ENCODE measurements around the gene SPOCK1. TPM values are rescaled to one million over a fixed set of nuclear protein-coding genes. Genes with fewer than 3 reads are reported as not detected.

Gene SPOCK1
- total RNA-seq, 1 donor from 2014 or later, result 6.8 TPM

- Histone ChIP-seq H3K27me3 (ENCODE audit: control insufficient read depth, insufficient read depth, low read length) (no peaks in the 10 kb centered on the region), H3K36me3 (ENCODE audit: control insufficient read depth, insufficient read depth, low read length) (no peaks in the 10 kb centered on the region), H3K4me3 (ENCODE audit: low read depth, low read length) (no peak overlapping the region)
- TF ChIP-seq CTCF (IDR thresholded peaks at IDR 0.05; ENCODE audit: insufficient read depth, low read length, severe bottlenecking), result no peak
- DNase-seq (ENCODE audit: low read depth) (no peak), FAIRE-seq (no peak)
These were observed 386.0 kb downstream of the SPOCK1 start for GRCh38 chr5:137113161-137113560.

- TF ChIP-seq CTCF (IDR thresholded peaks at IDR 0.05; ENCODE audit: insufficient read depth, low read length, severe bottlenecking), result no peak
- no peaks in the 10 kb centered on the region for H3K27me3 ChIP-seq (ENCODE audit: control insufficient read depth, insufficient read depth, low read length)
- DNase-seq (ENCODE audit: low read depth), result no peak
- no peaks in the 10 kb centered on the region for H3K36me3 ChIP-seq (ENCODE audit: control insufficient read depth, insufficient read depth, low read length)
- FAIRE-seq, result no peak
- no peak overlapping the region for H3K4me3 ChIP-seq (ENCODE audit: low read depth, low read length)
These were observed 393.6 kb downstream of the SPOCK1 start for GRCh38 chr5:137105351-137106035.

GRCh38 chr5:137101544-137101943 is 397.6 kb downstream of the SPOCK1 start:
- no peak overlapping the region for H3K4me3 ChIP-seq (ENCODE audit: low read depth, low read length)
- no peaks in the 10 kb centered on the region for H3K27me3 ChIP-seq (ENCODE audit: control insufficient read depth, insufficient read depth, low read length)
- no peaks in the 10 kb centered on the region for H3K36me3 ChIP-seq (ENCODE audit: control insufficient read depth, insufficient read depth, low read length)
- DNase-seq (ENCODE audit: low read depth), result no peak
- FAIRE-seq, result no peak
- TF ChIP-seq CTCF (IDR thresholded peaks at IDR 0.05; ENCODE audit: insufficient read depth, low read length, severe bottlenecking), result no peak

- Histone ChIP-seq H3K27me3 (ENCODE audit: control insufficient read depth, insufficient read depth, low read length) (no peaks in the 10 kb centered on the region), H3K4me3 (ENCODE audit: low read depth, low read length) (no peak overlapping the region), H3K36me3 (ENCODE audit: control insufficient read depth, insufficient read depth, low read length) (no peaks in the 10 kb centered on the region)
- FAIRE-seq, result no peak
- DNase-seq (ENCODE audit: low read depth), result no peak
- TF ChIP-seq CTCF (IDR thresholded peaks at IDR 0.05; ENCODE audit: insufficient read depth, low read length, severe bottlenecking), result no peak
These were observed 399.5 kb downstream of the SPOCK1 start for GRCh38 chr5:137099651-137100050.

- FAIRE-seq (no peak), DNase-seq (ENCODE audit: low read depth) (no peak)
- Histone ChIP-seq H3K4me3 (ENCODE audit: low read depth, low read length) (no peak overlapping the region), H3K27me3 (ENCODE audit: control insufficient read depth, insufficient read depth, low read length) (no peaks in the 10 kb centered on the region), H3K36me3 (ENCODE audit: control insufficient read depth, insufficient read depth, low read length) (no peaks in the 10 kb centered on the region)
- no peak for TF ChIP-seq CTCF (IDR thresholded peaks at IDR 0.05; ENCODE audit: insufficient read depth, low read length, severe bottlenecking)
These were observed 400.5 kb downstream of the SPOCK1 start for GRCh38 chr5:137098663-137099062.

- DNase-seq (ENCODE audit: low read depth), result no peak
- Histone ChIP-seq H3K27me3 (ENCODE audit: control insufficient read depth, insufficient read depth, low read length) (no peaks in the 10 kb centered on the region), H3K36me3 (ENCODE audit: control insufficient read depth, insufficient read depth, low read length) (no peaks in the 10 kb centered on the region), H3K4me3 (ENCODE audit: low read depth, low read length) (no peak overlapping the region)
- TF ChIP-seq CTCF (IDR thresholded peaks at IDR 0.05; ENCODE audit: insufficient read depth, low read length, severe bottlenecking), result no peak
- no peak for FAIRE-seq
These were observed 400.9 kb downstream of the SPOCK1 start for GRCh38 chr5:137098238-137098637.

Data from bronchial epithelial cell (primary cell).